ENCODE data around the gene MKI67. TPM values are rescaled to one million over a fixed set of nuclear protein-coding genes. Genes with fewer than 3 reads are reported as not detected.

Gene MKI67
- total RNA-seq, 1 experiment from 2014 or later = 85.4 TPM

GRCh38 chr10:128084364-128084763 is 41.9 kb downstream of the MKI67 start:
- no peak for DNase-seq (ENCODE audit: low read depth)

- DNase-seq (ENCODE audit: low read depth) = no peak
These were observed 42.9 kb downstream of the MKI67 start for GRCh38 chr10:128083191-128083895.

- DNase-seq (ENCODE audit: low read depth) = no peak
These were observed 44.5 kb downstream of the MKI67 start for GRCh38 chr10:128081720-128082119.

GRCh38 chr10:128081222-128081621 is 45.0 kb downstream of the MKI67 start:
- no peak for DNase-seq (ENCODE audit: low read depth)

GRCh38 chr10:128080641-128081040 is 45.6 kb downstream of the MKI67 start:
- no peak for DNase-seq (ENCODE audit: low read depth)

- no peak for DNase-seq (ENCODE audit: low read depth)
These were observed 46.0 kb downstream of the MKI67 start for GRCh38 chr10:128080231-128080630.

GRCh38 chr10:128078136-128078969 is 47.9 kb downstream of the MKI67 start:
- peak; percentile 30 for DNase-seq (ENCODE audit: low read depth)

GRCh38 chr10:128077155-128077875 is 48.9 kb downstream of the MKI67 start:
- no peak for DNase-seq (ENCODE audit: low read depth)

- DNase-seq (ENCODE audit: low read depth) = no peak
These were observed 51.6 kb downstream of the MKI67 start for GRCh38 chr10:128074589-128074988.

- DNase-seq (ENCODE audit: low read depth) = no peak
These were observed 52.3 kb downstream of the MKI67 start for GRCh38 chr10:128073890-128074289.

- no peak for DNase-seq (ENCODE audit: low read depth)
These were observed 53.1 kb downstream of the MKI67 start for GRCh38 chr10:128072941-128073645.

GRCh38 chr10:128072046-128072445 is 54.2 kb downstream of the MKI67 start:
- no peak for DNase-seq (ENCODE audit: low read depth)

- no peak for DNase-seq (ENCODE audit: low read depth)
These were observed 54.8 kb downstream of the MKI67 start for GRCh38 chr10:128071417-128071782.

- no peak for DNase-seq (ENCODE audit: low read depth)
These were observed 55.4 kb downstream of the MKI67 start for GRCh38 chr10:128070721-128071416.

GRCh38 chr10:128070161-128070560 is 56.1 kb downstream of the MKI67 start:
- DNase-seq (ENCODE audit: low read depth) = no peak

- DNase-seq (ENCODE audit: low read depth) = peak; percentile 63
These were observed 56.7 kb downstream of the MKI67 start for GRCh38 chr10:128069351-128070051.

- DNase-seq (ENCODE audit: low read depth) = no peak
These were observed 57.6 kb downstream of the MKI67 start for GRCh38 chr10:128068398-128069285.

- DNase-seq (ENCODE audit: low read depth) = no peak
These were observed 58.4 kb downstream of the MKI67 start for GRCh38 chr10:128067691-128068397.

GRCh38 chr10:128066870-128067382 is 59.3 kb downstream of the MKI67 start:
- no peak for DNase-seq (ENCODE audit: low read depth)

All from M059J (cell line).